ENCODE measurements around the gene CHRNA4. TPM values are rescaled to one million over a fixed set of nuclear protein-coding genes. Genes with fewer than 3 reads are reported as not detected.

CHRNA4 gene
- total and polyA plus RNA-seq, 2 experiments from 2014 or later = 0.15 TPM; not detected in 1

- H3K27ac ChIP-seq = no peak overlapping the region
- H3K4me1 ChIP-seq (ENCODE audit: low read depth) = no peaks in the 10 kb centered on the region
- H3K9me3 ChIP-seq (ENCODE audit: low read depth) = no peaks in the 10 kb centered on the region
- TF ChIP-seq, protein P1, sequence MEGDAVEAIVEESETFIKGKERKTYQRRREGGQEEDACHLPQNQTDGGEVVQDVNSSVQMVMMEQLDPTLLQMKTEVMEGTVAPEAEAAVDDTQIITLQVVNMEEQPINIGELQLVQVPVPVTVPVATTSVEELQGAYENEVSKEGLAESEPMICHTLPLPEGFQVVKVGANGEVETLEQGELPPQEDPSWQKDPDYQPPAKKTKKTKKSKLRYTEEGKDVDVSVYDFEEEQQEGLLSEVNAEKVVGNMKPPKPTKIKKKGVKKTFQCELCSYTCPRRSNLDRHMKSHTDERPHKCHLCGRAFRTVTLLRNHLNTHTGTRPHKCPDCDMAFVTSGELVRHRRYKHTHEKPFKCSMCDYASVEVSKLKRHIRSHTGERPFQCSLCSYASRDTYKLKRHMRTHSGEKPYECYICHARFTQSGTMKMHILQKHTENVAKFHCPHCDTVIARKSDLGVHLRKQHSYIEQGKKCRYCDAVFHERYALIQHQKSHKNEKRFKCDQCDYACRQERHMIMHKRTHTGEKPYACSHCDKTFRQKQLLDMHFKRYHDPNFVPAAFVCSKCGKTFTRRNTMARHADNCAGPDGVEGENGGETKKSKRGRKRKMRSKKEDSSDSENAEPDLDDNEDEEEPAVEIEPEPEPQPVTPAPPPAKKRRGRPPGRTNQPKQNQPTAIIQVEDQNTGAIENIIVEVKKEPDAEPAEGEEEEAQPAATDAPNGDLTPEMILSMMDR (IDR thresholded peaks at IDR 0.05; ENCODE audit: low read depth, low read length) = no peak
- H3K36me3 ChIP-seq = no peaks in the 10 kb centered on the region
- no peaks in the 10 kb centered on the region for H3K27me3 ChIP-seq
- DNase-seq (ENCODE audit: low read depth in 1 of 2, low spot score in 1 of 2) = no peak
- no peak overlapping the region for H3K4me3 ChIP-seq
Observed at GRCh38 chr20:63332488-63333240, 28.5 kb downstream of the CHRNA4 start.

DNA sequence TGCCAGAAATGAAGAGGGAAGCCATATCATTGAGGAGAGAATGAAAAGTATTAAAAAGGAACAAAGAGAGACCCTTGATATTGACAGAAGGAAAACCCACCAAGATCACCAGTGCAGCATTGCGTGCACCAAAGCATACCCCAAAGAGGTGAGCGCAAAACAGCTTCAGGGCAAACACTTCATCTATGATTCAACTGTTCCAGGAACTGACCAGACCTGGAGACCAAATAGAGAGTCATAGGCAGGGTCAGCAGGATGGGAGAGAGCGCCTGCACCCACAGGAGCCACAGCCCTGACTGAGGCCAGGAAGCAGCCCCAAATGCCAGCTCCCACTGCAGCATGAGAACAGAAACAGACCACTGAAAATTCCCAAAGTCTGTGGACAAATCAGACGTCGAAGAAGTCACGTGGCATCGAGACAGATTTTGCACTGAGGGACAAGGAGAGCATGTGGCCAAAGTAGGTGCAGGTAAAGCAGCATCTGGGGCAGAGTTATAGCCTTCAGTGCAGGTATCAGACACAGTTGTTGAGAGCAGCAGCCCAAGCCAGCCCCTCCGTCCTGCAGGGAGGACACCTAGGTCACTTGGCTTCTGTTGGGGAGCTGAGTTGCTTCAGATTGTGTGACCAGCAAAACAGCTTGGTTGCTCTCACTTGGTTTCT, 29.3 kb downstream of the CHRNA4 start:
- H3K27me3 ChIP-seq = no peaks in the 10 kb centered on the region
- no peak for DNase-seq (ENCODE audit: low read depth in 1 of 2, low spot score in 1 of 2)
- TF ChIP-seq, protein P1 (IDR thresholded peaks at IDR 0.05; ENCODE audit: low read depth, low read length) = no peak
- no peaks in the 10 kb centered on the region for H3K4me1 ChIP-seq (ENCODE audit: low read depth)
- no peak overlapping the region for H3K4me3 ChIP-seq
- H3K27ac ChIP-seq = no peak overlapping the region
- H3K36me3 ChIP-seq = no peaks in the 10 kb centered on the region
- no peaks in the 10 kb centered on the region for H3K9me3 ChIP-seq (ENCODE audit: low read depth)

- DNase-seq (ENCODE audit: low read depth in 1 of 2, low spot score in 1 of 2) = no peak
Observed at GRCh38 chr20:63330940-63331339, 30.2 kb downstream of the CHRNA4 start.

GRCh38 chr20:63330084-63330760, 30.9 kb downstream of the CHRNA4 start:
- TF ChIP-seq, protein P1 (IDR thresholded peaks at IDR 0.05; ENCODE audit: low read depth, low read length) = no peak
- no peak overlapping the region for H3K27ac ChIP-seq

More at GRCh38 chr20:63330940-63331339, 30.2 kb downstream of the CHRNA4 start:
- TF ChIP-seq, protein P1 (IDR thresholded peaks at IDR 0.05; ENCODE audit: low read depth, low read length) = no peak
- H3K4me3 ChIP-seq = no peak overlapping the region
- H3K4me1 ChIP-seq (ENCODE audit: low read depth) = no peaks in the 10 kb centered on the region
- H3K27me3 ChIP-seq = no peaks in the 10 kb centered on the region
- H3K27ac ChIP-seq = no peak overlapping the region
- H3K36me3 ChIP-seq = no peaks in the 10 kb centered on the region
- no peaks in the 10 kb centered on the region for H3K9me3 ChIP-seq (ENCODE audit: low read depth)

GRCh38 chr20:63329331-63330083, 31.6 kb downstream of the CHRNA4 start:
- no peaks in the 10 kb centered on the region for H3K9me3 ChIP-seq (ENCODE audit: low read depth)
- H3K27ac ChIP-seq = no peak overlapping the region
- H3K4me1 ChIP-seq (ENCODE audit: low read depth) = no peaks in the 10 kb centered on the region
- TF ChIP-seq, protein P1 (IDR thresholded peaks at IDR 0.05; ENCODE audit: low read depth, low read length) = no peak
- no peak for DNase-seq (ENCODE audit: low read depth in 1 of 2, low spot score in 1 of 2)
- H3K36me3 ChIP-seq = no peaks in the 10 kb centered on the region
- no peak overlapping the region for H3K4me3 ChIP-seq
- no peaks in the 10 kb centered on the region for H3K27me3 ChIP-seq

More at GRCh38 chr20:63330084-63330760, 30.9 kb downstream of the CHRNA4 start:
- no peak for DNase-seq (ENCODE audit: low read depth in 1 of 2, low spot score in 1 of 2)
- H3K4me3 ChIP-seq = no peak overlapping the region
- H3K4me1 ChIP-seq (ENCODE audit: low read depth) = no peaks in the 10 kb centered on the region
- H3K36me3 ChIP-seq = no peaks in the 10 kb centered on the region
- no peaks in the 10 kb centered on the region for H3K9me3 ChIP-seq (ENCODE audit: low read depth)
- H3K27me3 ChIP-seq = no peaks in the 10 kb centered on the region
